Measurements from ENCODE around the gene IGSF8. TPM values are rescaled to one million over a fixed set of nuclear protein-coding genes. Genes with fewer than 3 reads are reported as not detected.

IGSF8 gene
- total RNA-seq, 1 donor from 2014 or later: 25.3 TPM

GRCh38 chr1:160070243-160071163 is 27.9 kb downstream of the IGSF8 start:
- TF ChIP-seq CTCF (IDR thresholded peaks at IDR 0.05): no peak
- peaks cover 11% of the 10 kb centered on the region for H3K4me1 Mint-ChIP-seq (ENCODE audit: low read depth)
- peak overlapping the region; percentile 85 for H3K4me3 Mint-ChIP-seq (ENCODE audit: unreplicated experiment)
- DNase-seq (ENCODE audit: low spot score): peak; percentile 90
- peaks cover 56% of the 10 kb centered on the region for H3K27me3 Mint-ChIP-seq (ENCODE audit: low read depth)
- H3K36me3 Mint-ChIP-seq (ENCODE audit: low read depth): no peaks in the 10 kb centered on the region
- H3K9me3 Mint-ChIP-seq (ENCODE audit: low read depth): no peaks in the 10 kb centered on the region
- H3K27ac Mint-ChIP-seq (ENCODE audit: unreplicated experiment): no peak overlapping the region

- no peaks in the 10 kb centered on the region for H3K36me3 Mint-ChIP-seq (ENCODE audit: low read depth)
- peaks cover 11% of the 10 kb centered on the region for H3K4me1 Mint-ChIP-seq (ENCODE audit: low read depth)
- H3K4me3 Mint-ChIP-seq (ENCODE audit: unreplicated experiment): peak within 1 kb of the TSS; percentile 85
- no peaks in the 10 kb centered on the region for H3K9me3 Mint-ChIP-seq (ENCODE audit: low read depth)
- no peak within 1 kb of the TSS for H3K27ac Mint-ChIP-seq (ENCODE audit: unreplicated experiment)
- H3K27me3 Mint-ChIP-seq (ENCODE audit: low read depth): peaks cover 58% of the 10 kb centered on the region
- DNase-seq (ENCODE audit: low spot score): peak; percentile 86
- TF ChIP-seq CTCF (IDR thresholded peaks at IDR 0.05): no peak
These were observed 28.8 kb downstream of the IGSF8 start, which contains the start of gene KCNJ10 for GRCh38 chr1:160069460-160070231. Gene KCNJ10 (minus strand): TSS chr1:160070160. CDS start chr1:160042532, 27,628 bp downstream.

DNA sequence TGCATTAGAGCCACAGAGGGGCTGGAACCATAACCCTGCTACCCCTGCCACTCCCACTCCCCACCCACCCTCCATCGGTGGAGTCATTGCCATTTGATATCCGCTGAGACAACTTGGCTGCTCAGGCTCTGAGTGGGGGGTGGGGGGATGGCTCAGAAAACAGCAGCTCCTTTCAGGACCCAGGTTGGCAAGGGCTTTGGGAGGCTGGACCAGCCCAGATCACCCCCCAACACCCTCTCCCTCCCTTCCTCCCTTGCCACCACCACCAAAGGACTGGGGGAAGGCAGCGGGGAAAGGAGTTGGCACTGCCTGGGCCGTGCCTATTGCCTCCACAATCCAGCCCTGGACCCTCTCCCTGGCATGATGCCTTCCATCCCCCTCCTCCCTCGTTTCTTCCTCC is 30.2 kb downstream of the IGSF8 start:
- no peaks in the 10 kb centered on the region for H3K36me3 Mint-ChIP-seq (ENCODE audit: low read depth)
- no peaks in the 10 kb centered on the region for H3K9me3 Mint-ChIP-seq (ENCODE audit: low read depth)
- DNase-seq (ENCODE audit: low spot score): peak; percentile 42
- peaks cover 62% of the 10 kb centered on the region for H3K27me3 Mint-ChIP-seq (ENCODE audit: low read depth)
- no peak overlapping the region for H3K27ac Mint-ChIP-seq (ENCODE audit: unreplicated experiment)
- TF ChIP-seq CTCF (IDR thresholded peaks at IDR 0.05): no peak
- no peak overlapping the region for H3K4me3 Mint-ChIP-seq (ENCODE audit: unreplicated experiment)
- peaks cover 11% of the 10 kb centered on the region for H3K4me1 Mint-ChIP-seq (ENCODE audit: low read depth)

DNA sequence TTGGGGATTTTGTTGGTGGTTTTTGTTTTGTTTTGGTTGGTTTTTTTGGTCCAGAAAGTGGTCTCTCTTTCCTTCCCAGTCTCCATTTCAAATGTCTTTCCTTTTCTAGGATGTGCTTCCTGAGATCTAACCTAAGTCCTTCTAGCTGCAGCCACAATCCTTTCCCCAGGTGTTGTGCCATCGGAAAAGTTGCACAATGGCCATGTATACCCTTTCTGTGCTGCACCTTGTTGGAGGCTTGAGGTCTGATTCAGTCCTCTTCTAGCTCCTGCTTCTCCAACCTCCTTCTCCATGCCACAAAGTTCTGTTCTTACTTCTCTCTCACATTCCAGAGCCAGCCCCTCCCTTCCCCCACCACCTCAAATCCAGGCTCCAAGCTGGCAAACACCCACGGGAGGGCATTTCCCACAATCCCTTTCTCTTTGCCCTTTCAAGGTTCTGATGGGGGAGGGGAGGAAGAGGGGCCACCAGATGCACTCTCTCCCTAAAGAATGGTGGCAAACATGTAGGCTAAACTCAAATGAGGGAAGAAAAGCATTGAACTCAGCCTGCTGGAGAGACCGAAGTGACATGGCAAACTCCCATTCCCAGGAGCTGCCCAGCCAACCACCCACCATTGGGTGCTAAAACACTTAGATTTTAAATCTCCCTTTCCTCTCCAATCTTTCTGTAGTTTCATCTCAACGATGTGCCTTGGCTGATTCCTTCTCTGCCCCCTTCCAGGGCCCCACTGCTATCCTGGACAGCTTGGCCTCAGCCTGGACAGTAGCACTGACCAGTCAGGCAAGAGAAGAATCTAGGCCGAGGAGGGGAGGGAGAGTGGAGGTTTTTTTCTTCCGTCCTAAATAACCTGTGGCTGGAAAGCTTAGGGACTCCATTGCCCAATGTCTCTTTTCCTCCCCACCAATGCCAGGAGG is 31.3 kb downstream of the IGSF8 start:
- Mint-ChIP-seq H3K27me3 (ENCODE audit: low read depth) (peaks cover 58% of the 10 kb centered on the region), H3K9me3 (ENCODE audit: low read depth) (no peaks in the 10 kb centered on the region), H3K4me1 (ENCODE audit: low read depth) (peaks cover 11% of the 10 kb centered on the region), H3K4me3 (ENCODE audit: unreplicated experiment) (no peak overlapping the region), H3K27ac (ENCODE audit: unreplicated experiment) (no peak overlapping the region), H3K36me3 (ENCODE audit: low read depth) (no peaks in the 10 kb centered on the region)
- no peak for TF ChIP-seq CTCF (IDR thresholded peaks at IDR 0.05)
- DNase-seq (ENCODE audit: low spot score): no peak

Measured in chondrocyte (in vitro differentiated cells).